HepG2 (cell line): ENCODE results near the gene TNFRSF6B. TPM values are rescaled to one million over a fixed set of nuclear protein-coding genes. Genes with fewer than 3 reads are reported as not detected.

Experiments
- AGO2 ChIP-seq: fragments of 200-400 bp; formaldehyde crosslinking; optimal IDR thresholded peaks from 2 replicates; pipeline ENCODE3; 2017; ENCODE audit warnings: mild to moderate bottlenecking, low read depth, low read length, moderate library complexity
- ATF4 ChIP-seq, 2 experiments: fragments of 450-650 bp in 1 of 2; sonication (generic) in 1 of 2; formaldehyde crosslinking; IDR thresholded peaks; 2 replicates each; pipeline versions ENCODE4 v1.5.0 to v1.8.0; 2020 to 2022; ENCODE audit warnings: mild to moderate bottlenecking in 1 of 2, missing genetic modification reagents in 1 of 2
- CREB1 ChIP-seq, 2 experiments: fragments of 450-650 bp in 1 of 2; IDR thresholded peaks; 2 replicates each; pipeline ENCODE4 v1.6.1; 2016 to 2017; ENCODE audit warnings: control low read depth in 1 of 2, mild to moderate bottlenecking in 1 of 2, missing compliant biosample characterization in 1 of 2, missing genetic modification characterization in 1 of 2
- DMTF1 ChIP-seq: sonication (generic); formaldehyde crosslinking; IDR thresholded peaks from 2 replicates; pipeline ENCODE4 v1.4.0; 2020; ENCODE audit warnings: mild to moderate bottlenecking, missing genetic modification reagents
- EP300 ChIP-seq, 3 experiments: sonication (generic) in 1 of 3; formaldehyde crosslinking in 1 of 3; IDR thresholded peaks; 2 replicates each; pipeline versions ENCODE4 v1.5.1 to v1.6.1; 2011 to 2020; ENCODE audit warnings: low read depth in 2 of 3, low read length in 2 of 3, borderline replicate concordance in 1 of 3, improper control_type of control experiment in 1 of 3, mild to moderate bottlenecking in 1 of 3, missing genetic modification reagents in 1 of 3, moderate library complexity in 1 of 3
- FOXJ3 ChIP-seq: sonication (generic); formaldehyde crosslinking; IDR thresholded peaks from 2 replicates; pipeline ENCODE4 v1.4.0; 2020; ENCODE audit warnings: missing genetic modification reagents, mild to moderate bottlenecking, borderline replicate concordance
- FOXM1 ChIP-seq: sonication (generic); formaldehyde crosslinking; IDR thresholded peaks from 2 replicates; pipeline ENCODE4 v1.5.0; 2020; ENCODE audit warnings: missing genetic modification reagents
- HMG20A ChIP-seq: IDR thresholded peaks from 2 replicates; pipeline ENCODE4 v1.6.1; 2016; ENCODE audit warnings: borderline replicate concordance
- KAT2B ChIP-seq: fragments of 150-350 bp; IDR thresholded peaks from 2 replicates; pipeline ENCODE4 v1.6.1; 2014; ENCODE audit warnings: low read depth, low read length, borderline replicate concordance
- KDM2A ChIP-seq: sonication (generic); formaldehyde crosslinking; IDR thresholded peaks from 2 replicates; pipeline ENCODE4 v1.4.0; 2020; ENCODE audit warnings: low read depth, missing genetic modification reagents, borderline replicate concordance
- MYC ChIP-seq: sonication (generic); formaldehyde crosslinking; IDR thresholded peaks from 2 replicates; pipeline ENCODE4 v1.9.0; 2021; ENCODE audit warnings: missing genetic modification reagents, borderline replicate concordance
- NFIB ChIP-seq: sonication (generic); formaldehyde crosslinking; IDR thresholded peaks from 2 replicates; pipeline ENCODE4 v1.9.0; 2021; ENCODE audit warnings: missing genetic modification reagents, mild to moderate bottlenecking, borderline replicate concordance
- NFYB ChIP-seq: sonication (generic); formaldehyde crosslinking; IDR thresholded peaks from 2 replicates; pipeline ENCODE4 v1.4.0; 2020; ENCODE audit warnings: missing genetic modification reagents
- NR3C1 ChIP-seq: sonication (generic); formaldehyde crosslinking; IDR thresholded peaks from 2 replicates; pipeline ENCODE4 v1.4.0; 2020; ENCODE audit warnings: missing genetic modification reagents
- RFX1 ChIP-seq: fragments of 450-650 bp; IDR thresholded peaks from 2 replicates; pipeline ENCODE4 v1.6.1; 2017
- SMYD3 ChIP-seq: sonication (generic); formaldehyde crosslinking; IDR thresholded peaks from 2 replicates; pipeline ENCODE4 v1.8.1; 2023; ENCODE audit warnings: mild to moderate bottlenecking, missing genetic modification reagents
- SRF ChIP-seq: IDR thresholded peaks from 2 replicates; pipeline ENCODE4 v1.6.1; 2011; ENCODE audit warnings: mild to moderate bottlenecking, low read depth, low read length, moderate library complexity
- XBP1 ChIP-seq: sonication (generic); formaldehyde crosslinking; IDR thresholded peaks from 2 replicates; pipeline ENCODE4 v1.5.0; 2020; ENCODE audit warnings: missing genetic modification reagents
- XRCC5 ChIP-seq: fragments of 200-400 bp; formaldehyde crosslinking; optimal IDR thresholded peaks from 2 replicates; pipeline ENCODE3; 2017; ENCODE audit warnings: mild to moderate bottlenecking, low read length
- ZHX1 ChIP-seq: sonication (generic); formaldehyde crosslinking; IDR thresholded peaks from 2 replicates; pipeline ENCODE4 v1.8.1; 2022; ENCODE audit warnings: low read depth, mild to moderate bottlenecking, missing genetic modification reagents
- ZNF101 ChIP-seq: sonication (generic); formaldehyde crosslinking; IDR thresholded peaks from 2 replicates; pipeline ENCODE4 v1.4.0; 2020; ENCODE audit warnings: mild to moderate bottlenecking, low read depth, missing genetic modification reagents, borderline replicate concordance
- ZNF224 ChIP-seq: sonication (generic); formaldehyde crosslinking; IDR thresholded peaks from 2 replicates; pipeline ENCODE4 v1.5.0; 2020; ENCODE audit warnings: mild to moderate bottlenecking, missing genetic modification reagents
- ZNF451 ChIP-seq: sonication (generic); formaldehyde crosslinking; IDR thresholded peaks from 2 replicates; pipeline ENCODE4 v1.5.0; 2020; ENCODE audit warnings: mild to moderate bottlenecking, missing genetic modification reagents
- ZNF557 ChIP-seq: sonication (generic); formaldehyde crosslinking; IDR thresholded peaks from 2 replicates; pipeline ENCODE4 v1.4.0; 2020; ENCODE audit warnings: missing genetic modification reagents
- ZNF891 ChIP-seq: sonication (generic); formaldehyde crosslinking; IDR thresholded peaks from 2 replicates; pipeline ENCODE4 v1.5.0; 2020; ENCODE audit warnings: mild to moderate bottlenecking, missing genetic modification reagents
- ZSCAN25 ChIP-seq: sonication (generic); formaldehyde crosslinking; IDR thresholded peaks from 2 replicates; pipeline ENCODE4 v1.8.0; 2022; ENCODE audit warnings: mild to moderate bottlenecking, missing genetic modification reagents
- polyA plus RNA-seq, 8 experiments: library from polyadenylated mRNA; depleted of rRNA in 3 of 8; stranded (reverse) in 7 of 8; unstranded in 1 of 8; fragments of >200 nt; fragmentation: Illumina TruSeq in 4 of 8; extraction: Trizol in 4 of 8; gene quantifications; 2 replicates each; pipeline versions ENCODE4 v1.2.1 to v1.2.3, GENCODE V29; 2011 to 2016; ENCODE audit warnings: low read depth in 4 of 8, missing spikeins in 1 of 8, mixed read lengths in 1 of 8; ENCODE audit not compliant: insufficient read depth in 1 of 8
- total RNA-seq, 5 experiments: library from RNA; depleted of rRNA; stranded (reverse); fragments of >200 nt; fragmentation: Illumina TruSeq; extraction: Trizol; gene quantifications; 2 replicates each; pipeline ENCODE4 v1.2.3, GENCODE V29; 2016; ENCODE audit warnings: low read depth in 1 of 5

TNFRSF6B gene
- total and polyA plus RNA-seq, 2 of the 13 experiments (the other 11 are each of a cell fraction or from before 2014, with no cell fraction given), result 0.24 TPM; not detected in 1

GRCh38 chr20:63692436-63693082, 3.9 kb upstream of the TNFRSF6B start (continued):
- TF ChIP-seq ZHX1 (CRISPR knock-in tag), result no peak
- peak; percentile 73; the same call in 1 of the 2 replicates for TF ChIP-seq KDM2A
- no peak for TF ChIP-seq RFX1
- TF ChIP-seq ZNF451 (CRISPR knock-in tag), result no peak
- TF ChIP-seq SMYD3 (CRISPR knock-in tag), result no peak
- no peak for TF ChIP-seq NR3C1 (CRISPR knock-in tag)
- TF ChIP-seq SRF, result no peak
- no peak for TF ChIP-seq MYC
- TF ChIP-seq XRCC5, result peak; percentile 23
- TF ChIP-seq ATF4 (CRISPR knock-in tag; IDR thresholded peaks at IDR 0.05), result no peak
- TF ChIP-seq ZNF101, result no peak
- TF ChIP-seq EP300 (IDR thresholded peaks at IDR 0.05; ENCODE audit: low read depth in 2 of 2, low read length in 2 of 2), result no peak
- peak; percentile 44; the same call in 1 of the 2 replicates for TF ChIP-seq EP300 (CRISPR knock-in tag; IDR thresholded peaks at IDR 0.05; ENCODE audit: borderline replicate concordance)
- TF ChIP-seq NFYB (CRISPR knock-in tag), result no peak
- peak; percentile 90 for TF ChIP-seq AGO2
- no peak for TF ChIP-seq ZNF224 (CRISPR knock-in tag)
- TF ChIP-seq ZNF891 (CRISPR knock-in tag), result 0 out of 2 replicates have a peak, but pooled peaks have one; percentile 63
- no peak for TF ChIP-seq DMTF1 (CRISPR knock-in tag)
- TF ChIP-seq CREB1 (IDR thresholded peaks at IDR 0.05), result no peak
- no peak for TF ChIP-seq CREB1 (CRISPR knock-in tag; IDR thresholded peaks at IDR 0.05)
- TF ChIP-seq ZSCAN25 (CRISPR knock-in tag), result no peak
- no peak for TF ChIP-seq XBP1
- TF ChIP-seq NFIB (CRISPR knock-in tag), result no peak
- TF ChIP-seq ZNF557 (CRISPR knock-in tag), result no peak
- TF ChIP-seq FOXM1 (CRISPR knock-in tag), result no peak
- no peak for TF ChIP-seq HMG20A (CRISPR knock-in tag)
- no peak for TF ChIP-seq FOXJ3 (CRISPR knock-in tag)
- no peak for TF ChIP-seq KAT2B
